ENCODE measurements around the gene TMEM204.

Gene TMEM204

GRCh38 chr16:1540556-1540855, 7.0 kb downstream of the TMEM204 start:
- DNase-seq, result no peak

GRCh38 chr16:1541293-1542165, 8.1 kb downstream of the TMEM204 start:
- DNase-seq, result no peak

- DNase-seq, result no peak
Observed at GRCh38 chr16:1542166-1542500, 8.7 kb downstream of the TMEM204 start.

GRCh38 chr16:1542533-1542932, 9.1 kb downstream of the TMEM204 start:
- DNase-seq, result no peak

GRCh38 chr16:1543085-1543896, 9.8 kb downstream of the TMEM204 start:
- peak; percentile 83 for DNase-seq

- no peak for DNase-seq
Observed at GRCh38 chr16:1545044-1546040, 11.9 kb downstream of the TMEM204 start.

GRCh38 chr16:1546430-1546829, 13.0 kb downstream of the TMEM204 start:
- no peak for DNase-seq

GRCh38 chr16:1548233-1548632, 14.8 kb downstream of the TMEM204 start:
- DNase-seq, result no peak

- DNase-seq, result no peak
Observed at GRCh38 chr16:1548727-1549126, 15.3 kb downstream of the TMEM204 start.

- DNase-seq, result no peak
Observed at GRCh38 chr16:1550069-1550468, 16.6 kb downstream of the TMEM204 start.

- DNase-seq, result no peak
Observed at GRCh38 chr16:1550696-1551095, 17.2 kb downstream of the TMEM204 start.

GRCh38 chr16:1551166-1551565, 17.7 kb downstream of the TMEM204 start:
- no peak for DNase-seq

- DNase-seq, result no peak
Observed at GRCh38 chr16:1552129-1552528, 18.7 kb downstream of the TMEM204 start.

- no peak for DNase-seq
Observed at GRCh38 chr16:1553946-1554825, 20.7 kb downstream of the TMEM204 start.

GRCh38 chr16:1554826-1555445, 21.5 kb downstream of the TMEM204 start:
- DNase-seq, result no peak

- DNase-seq, result no peak
Observed at GRCh38 chr16:1556254-1556653, 22.8 kb downstream of the TMEM204 start.

GRCh38 chr16:1557074-1557473, 23.6 kb downstream of the TMEM204 start:
- no peak for DNase-seq

GRCh38 chr16:1557576-1557975, 24.1 kb downstream of the TMEM204 start:
- DNase-seq, result no peak

GRCh38 chr16:1559446-1559975, 26.0 kb downstream of the TMEM204 start:
- no peak for DNase-seq

- no peak for DNase-seq
Observed at GRCh38 chr16:1560153-1560552, 26.7 kb downstream of the TMEM204 start.

- DNase-seq, result no peak
Observed at GRCh38 chr16:1560866-1561265, 27.4 kb downstream of the TMEM204 start.
